H9 (cell line): ENCODE data around the gene TTC33. TPM values are rescaled to one million over a fixed set of nuclear protein-coding genes. Genes with fewer than 3 reads are reported as not detected.

Source experiments
- DNase-seq: peaks from one replicate; pipeline ENCODE4 v3.0.0-alpha.2; 2017
- H2AFZ ChIP-seq: one replicate; pipeline ENCODE4 v1.6.1; 2013; ENCODE audit warnings: mild to moderate bottlenecking, low read length, control low read depth, moderate library complexity
- H2AK5ac ChIP-seq: 2 replicates; pipeline ENCODE4 v1.6.1; 2013; ENCODE audit warnings: low read length, control low read depth, mixed read lengths; ENCODE audit not compliant: insufficient read length
- H2BK120ac ChIP-seq: one replicate; pipeline ENCODE4 v1.6.1; 2013; ENCODE audit warnings: low read depth, mild to moderate bottlenecking, low read length, control low read depth, inconsistent platforms; ENCODE audit not compliant: poor library complexity, severe bottlenecking
- H2BK12ac ChIP-seq: 2 replicates; pipeline ENCODE4 v1.6.1; 2013; ENCODE audit warnings: low read length, control low read depth, mixed read lengths, low read depth; ENCODE audit not compliant: insufficient read length
- H2BK15ac ChIP-seq: 2 replicates; pipeline ENCODE4 v1.6.1; 2013; ENCODE audit warnings: low read depth, low read length, control low read depth
- H2BK20ac ChIP-seq: one replicate; pipeline ENCODE4 v1.6.1; 2013; ENCODE audit warnings: low read depth, mild to moderate bottlenecking, low read length, control low read depth, inconsistent platforms; ENCODE audit not compliant: poor library complexity, severe bottlenecking
- H2BK5ac ChIP-seq: 2 replicates; pipeline ENCODE4 v1.6.1; 2013; ENCODE audit warnings: low read length, control low read depth, mixed read lengths; ENCODE audit not compliant: insufficient read length
- H3K14ac ChIP-seq: 2 replicates; pipeline ENCODE4 v1.6.1; 2013; ENCODE audit warnings: low read length, control low read depth; ENCODE audit not compliant: insufficient read depth
- H3K18ac ChIP-seq: 2 replicates; pipeline ENCODE4 v1.6.1; 2013; ENCODE audit warnings: low read depth, mild to moderate bottlenecking, mixed read lengths, low read length, control low read depth; ENCODE audit not compliant: insufficient read length
- H3K23ac ChIP-seq: 2 replicates; pipeline ENCODE4 v1.6.1; 2013; ENCODE audit warnings: low read length, control low read depth, mixed read lengths, low read depth; ENCODE audit not compliant: insufficient read length
- H3K23me2 ChIP-seq: 2 replicates; pipeline ENCODE4 v1.6.1; 2013; ENCODE audit warnings: low read depth, mild to moderate bottlenecking, mixed read lengths, low read length, control low read depth; ENCODE audit not compliant: insufficient read length, poor library complexity, severe bottlenecking
- H3K27ac ChIP-seq: 2 replicates; pipeline ENCODE4 v1.5.1; 2013; ENCODE audit warnings: low read length, control low read depth, mixed read lengths, low read depth; ENCODE audit not compliant: insufficient read length
- H3K27me3 ChIP-seq: 2 replicates; pipeline ENCODE4 v1.6.1; 2013; ENCODE audit warnings: low read length, control low read depth, inconsistent platforms; ENCODE audit not compliant: insufficient read depth
- H3K4ac ChIP-seq: 2 replicates; pipeline ENCODE4 v1.6.1; 2013; ENCODE audit warnings: low read depth, mild to moderate bottlenecking, control low read depth, inconsistent platforms, low read length, moderate library complexity
- H3K4me1 ChIP-seq: 2 replicates; pipeline ENCODE4 v1.6.1; 2013; ENCODE audit warnings: low read length, control low read depth, inconsistent platforms; ENCODE audit not compliant: insufficient read depth
- H3K4me2 ChIP-seq: 2 replicates; pipeline ENCODE4 v1.6.1; 2013; ENCODE audit warnings: low read length, control low read depth, mixed read lengths; ENCODE audit not compliant: insufficient read length, insufficient read depth
- H3K56ac ChIP-seq: 2 replicates; pipeline ENCODE4 v1.6.1; 2013; ENCODE audit warnings: low read depth, mild to moderate bottlenecking, mixed read lengths, low read length, control low read depth; ENCODE audit not compliant: insufficient read length
- H3K79me1 ChIP-seq: 2 replicates; pipeline ENCODE4 v1.6.1; 2013; ENCODE audit warnings: low read depth, mild to moderate bottlenecking, moderate library complexity, low read length, control low read depth, inconsistent platforms; ENCODE audit not compliant: insufficient read depth, poor library complexity, severe bottlenecking
- H3K79me2 ChIP-seq: 2 replicates; pipeline ENCODE4 v1.6.1; 2013; ENCODE audit warnings: low read length, control low read depth, inconsistent platforms; ENCODE audit not compliant: insufficient read depth
- H3K9ac ChIP-seq: 2 replicates; pipeline ENCODE4 v1.6.1; 2013; ENCODE audit warnings: low read length, control low read depth, mixed read lengths; ENCODE audit not compliant: insufficient read length; ENCODE audit errors: extremely low read depth
- H3K9me3 ChIP-seq: one replicate; pipeline ENCODE4 v1.6.1; 2013; ENCODE audit warnings: low read depth, low read length, inconsistent platforms; ENCODE audit not compliant: control insufficient read depth
- H3T11ph ChIP-seq: one replicate; pipeline ENCODE4 v1.6.1; 2013; ENCODE audit warnings: mild to moderate bottlenecking, low read length, control low read depth, inconsistent platforms
- H4K20me1 ChIP-seq: one replicate; pipeline ENCODE4 v1.6.1; 2013; ENCODE audit not compliant: control insufficient read depth, insufficient read length, insufficient read depth
- H4K5ac ChIP-seq: 2 replicates; pipeline ENCODE4 v1.6.1; 2013; ENCODE audit warnings: low read depth, mild to moderate bottlenecking, mixed read lengths, low read length, control low read depth; ENCODE audit not compliant: insufficient read length
- H4K8ac ChIP-seq: replicated peaks from 2 replicates; pipeline ENCODE4 v1.6.1; 2013; ENCODE audit warnings: low read length, control low read depth, mixed read lengths, low read depth; ENCODE audit not compliant: insufficient read length
- H4K91ac ChIP-seq: 2 replicates; pipeline ENCODE4 v1.6.1; 2013; ENCODE audit warnings: low read depth, mild to moderate bottlenecking, moderate library complexity, mixed read lengths, low read length, control low read depth; ENCODE audit not compliant: insufficient read length
- H3K27ac Mint-ChIP-seq, 3 experiments: 2 replicates in 2 of 3; 3 replicates in 1 of 3; pipeline ENCODE4 v1.8.0; 2020 to 2021; ENCODE audit warnings: mixed read lengths in 3 of 3, mild to moderate bottlenecking in 1 of 3, moderate library complexity in 1 of 3
- H3K27me3 Mint-ChIP-seq: 2 replicates; pipeline ENCODE4 v1.8.0; 2021; ENCODE audit warnings: low read depth, mild to moderate bottlenecking, moderate library complexity, mixed read lengths
- H3K36me3 Mint-ChIP-seq, 3 experiments: 2 replicates in 2 of 3; 3 replicates in 1 of 3; pipeline ENCODE4 v1.8.0; 2020 to 2021; ENCODE audit warnings: low read depth in 3 of 3, mixed read lengths in 3 of 3; ENCODE audit not compliant: insufficient read depth in 1 of 3
- H3K4me1 Mint-ChIP-seq, 2 experiments: 2 replicates each; pipeline ENCODE4 v1.8.0; 2020; ENCODE audit warnings: mixed read lengths in 2 of 2
- H3K4me3 Mint-ChIP-seq, 2 experiments: 2 replicates in 1 of 2; 3 replicates in 1 of 2; pipeline ENCODE4 v1.8.0; 2020 to 2021; ENCODE audit warnings: mild to moderate bottlenecking in 2 of 2, mixed read lengths in 2 of 2, moderate library complexity in 1 of 2
- H3K9me3 Mint-ChIP-seq, 2 experiments: 2 replicates in 1 of 2; 3 replicates in 1 of 2; pipeline ENCODE4 v1.8.0; 2020; ENCODE audit warnings: mild to moderate bottlenecking in 2 of 2, mixed read lengths in 2 of 2, moderate library complexity in 1 of 2
- WGBS: extraction: QIAGEN DNeasy Blood & Tissue Kit; methylation state at CpG from one replicate; pipeline ENCODE4 v1.1.7; 2013; ENCODE audit warnings: missing lambda C conversion rate, low lambda C conversion rate, mixed read lengths; ENCODE audit not compliant: insufficient read length; ENCODE audit errors: extremely low coverage; 5-methylcytosine and 5-hydroxymethylcytosine counted together
- total RNA-seq: library from RNA; stranded (reverse); gene quantifications from 2 replicates; pipeline ENCODE4 v1.2.1, GENCODE V29; 2021
- TF ChIP-seq, protein P1 (sequence below): fragments of 200-600 bp; sonication (generic); conservative IDR thresholded peaks from 3 replicates; pipeline ENCODE4 v1.8.0; 2021; ENCODE audit warnings: antibody characterized with exemption, mild to moderate bottlenecking

Gene TTC33
- total RNA-seq, 1 experiment from 2014 or later = 7.3 TPM

DNA sequence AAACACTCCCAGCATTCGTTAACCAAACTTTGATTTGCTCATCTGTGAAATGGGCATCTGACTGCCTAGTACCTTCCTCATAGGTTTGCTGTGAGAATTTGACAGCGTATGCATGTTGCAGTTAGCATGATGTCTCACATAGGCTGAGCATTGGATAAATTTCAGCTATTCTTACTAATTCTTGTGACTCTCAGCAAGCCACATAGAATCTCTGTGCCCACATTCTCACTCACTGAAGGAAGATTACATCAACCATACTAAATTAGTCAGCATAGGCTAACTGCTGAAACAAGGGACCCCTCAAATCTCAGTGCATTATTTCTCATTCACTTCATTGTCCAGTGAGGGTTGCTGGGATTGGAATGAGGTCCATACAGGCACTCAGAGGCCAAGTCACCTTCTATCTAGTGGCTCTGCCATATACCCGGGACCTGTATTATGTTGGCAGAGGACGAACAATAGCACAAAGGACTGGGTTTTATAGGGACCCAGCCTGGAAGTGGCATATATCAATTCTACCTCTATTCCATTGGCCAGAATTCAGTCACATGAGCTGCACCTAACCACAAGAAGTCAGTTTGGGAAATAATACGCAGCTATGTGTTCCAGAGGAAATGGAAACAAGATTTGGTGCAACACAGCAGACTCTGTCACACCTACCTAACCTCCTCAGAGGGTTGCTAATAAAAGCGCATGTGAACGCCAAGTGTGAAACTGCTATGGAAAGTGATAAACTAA, 80.2 kb downstream of the TTC33 start:
- no peak overlapping the region for H3K9ac ChIP-seq
- H2BK5ac ChIP-seq = no peak overlapping the region
- no peak overlapping the region for H2BK15ac ChIP-seq
- no peaks in the 10 kb centered on the region for H3K9me3 ChIP-seq
- H3K27me3 Mint-ChIP-seq = peaks cover 20% of the 10 kb centered on the region
- no peak overlapping the region for H3K56ac ChIP-seq
- no peak overlapping the region for H2BK120ac ChIP-seq
- no peaks in the 10 kb centered on the region for H3K79me1 ChIP-seq
- H3K4me3 Mint-ChIP-seq = no peak overlapping the region
- no peak overlapping the region for H3K4me2 ChIP-seq
- H3K14ac ChIP-seq = no peak overlapping the region
- peaks cover 12% of the 10 kb centered on the region for H3K23me2 ChIP-seq
- H3K79me2 ChIP-seq = no peaks in the 10 kb centered on the region
- H3K4me1 ChIP-seq = peaks cover 5% of the 10 kb centered on the region; the same call in 1 of the 2 replicates
- peaks cover 6% of the 10 kb centered on the region for H3K27me3 ChIP-seq
- no peak overlapping the region for H3K18ac ChIP-seq
- H3K9me3 Mint-ChIP-seq = peaks cover 0 to under 1% of the 10 kb centered on the region in 2 experiments; a peak in 1 of 5 replicates
- H2BK12ac ChIP-seq = peak overlapping the region; percentile 41
- H3K4ac ChIP-seq = no peak overlapping the region
- H3K4me1 Mint-ChIP-seq = peaks cover 24 to 27% of the 10 kb centered on the region in 2 experiments
- H3K36me3 Mint-ChIP-seq = no peaks in the 10 kb centered on the region
- no peak overlapping the region for H2AFZ ChIP-seq
- H3K27ac Mint-ChIP-seq = no peak overlapping the region
- no peak overlapping the region for H3K23ac ChIP-seq
- H4K20me1 ChIP-seq = no peaks in the 10 kb centered on the region
- no peak overlapping the region for H4K91ac ChIP-seq
- no peak overlapping the region for H3T11ph ChIP-seq
- H4K5ac ChIP-seq = no peak overlapping the region
- no peak overlapping the region for H2BK20ac ChIP-seq
- no peak overlapping the region for H4K8ac ChIP-seq
- H2AK5ac ChIP-seq = no peak overlapping the region
- DNase-seq = no peak
- WGBS = no CpG with 5 or more reads among the region's 7 CpGs
- TF ChIP-seq, protein P1, sequence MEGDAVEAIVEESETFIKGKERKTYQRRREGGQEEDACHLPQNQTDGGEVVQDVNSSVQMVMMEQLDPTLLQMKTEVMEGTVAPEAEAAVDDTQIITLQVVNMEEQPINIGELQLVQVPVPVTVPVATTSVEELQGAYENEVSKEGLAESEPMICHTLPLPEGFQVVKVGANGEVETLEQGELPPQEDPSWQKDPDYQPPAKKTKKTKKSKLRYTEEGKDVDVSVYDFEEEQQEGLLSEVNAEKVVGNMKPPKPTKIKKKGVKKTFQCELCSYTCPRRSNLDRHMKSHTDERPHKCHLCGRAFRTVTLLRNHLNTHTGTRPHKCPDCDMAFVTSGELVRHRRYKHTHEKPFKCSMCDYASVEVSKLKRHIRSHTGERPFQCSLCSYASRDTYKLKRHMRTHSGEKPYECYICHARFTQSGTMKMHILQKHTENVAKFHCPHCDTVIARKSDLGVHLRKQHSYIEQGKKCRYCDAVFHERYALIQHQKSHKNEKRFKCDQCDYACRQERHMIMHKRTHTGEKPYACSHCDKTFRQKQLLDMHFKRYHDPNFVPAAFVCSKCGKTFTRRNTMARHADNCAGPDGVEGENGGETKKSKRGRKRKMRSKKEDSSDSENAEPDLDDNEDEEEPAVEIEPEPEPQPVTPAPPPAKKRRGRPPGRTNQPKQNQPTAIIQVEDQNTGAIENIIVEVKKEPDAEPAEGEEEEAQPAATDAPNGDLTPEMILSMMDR = no peak
- H3K27ac ChIP-seq = no peak overlapping the region
